HG03095 (cell line): Measurements from ENCODE around the gene IL31.

Experiments used
- ATAC-seq: cut with Tn5 transposase; IDR thresholded peaks from one replicate; pipeline ENCODE4 v1.9.1; 2021; ENCODE audit warnings: moderate library complexity; ENCODE audit not compliant: unreplicated experiment

Gene IL31

GRCh38 chr12:122159882-122160281 lies 14.1 kb downstream of the IL31 start:
- no peak for ATAC-seq

GRCh38 chr12:122158700-122159285 lies 15.2 kb downstream of the IL31 start:
- ATAC-seq = no peak

GRCh38 chr12:122155705-122156104 lies 18.3 kb downstream of the IL31 start:
- no peak for ATAC-seq

- no peak for ATAC-seq
Observed at GRCh38 chr12:122152754-122153153, 21.3 kb downstream of the IL31 start.

- no peak for ATAC-seq
Observed at GRCh38 chr12:122150127-122150681, 23.8 kb downstream of the IL31 start.

- no peak for ATAC-seq
Observed at GRCh38 chr12:122148657-122149056, 25.4 kb downstream of the IL31 start.

- no peak for ATAC-seq
Observed at GRCh38 chr12:122147514-122148290, 26.3 kb downstream of the IL31 start.

GRCh38 chr12:122145505-122146330 lies 28.3 kb downstream of the IL31 start:
- no peak for ATAC-seq

GRCh38 chr12:122144885-122145284 lies 29.1 kb downstream of the IL31 start:
- ATAC-seq = no peak

- ATAC-seq = no peak
Observed at GRCh38 chr12:122142857-122143256, 31.2 kb downstream of the IL31 start.

- ATAC-seq = no peak
Observed at GRCh38 chr12:122141911-122142725, 31.9 kb downstream of the IL31 start.

- ATAC-seq = no peak
Observed at GRCh38 chr12:122140467-122141257, 33.4 kb downstream of the IL31 start.

- no peak for ATAC-seq
Observed at GRCh38 chr12:122139941-122140340, 34.1 kb downstream of the IL31 start.

GRCh38 chr12:122139266-122139665 lies 34.8 kb downstream of the IL31 start:
- no peak for ATAC-seq

GRCh38 chr12:122138616-122139015 lies 35.4 kb downstream of the IL31 start:
- ATAC-seq = no peak

- no peak for ATAC-seq
Observed at GRCh38 chr12:122138181-122138580, 35.8 kb downstream of the IL31 start.

- no peak for ATAC-seq
Observed at GRCh38 chr12:122137681-122138080, 36.3 kb downstream of the IL31 start.

- ATAC-seq = no peak
Observed at GRCh38 chr12:122137229-122137628, 36.8 kb downstream of the IL31 start.

- no peak for ATAC-seq
Observed at GRCh38 chr12:122135437-122136031, 38.5 kb downstream of the IL31 start.
